ENCODE results near the gene PPAT. TPM values are rescaled to one million over a fixed set of nuclear protein-coding genes. Genes with fewer than 3 reads are reported as not detected.

The PPAT gene
- total and polyA plus RNA-seq, 2 experiments from 2014 or later: 63.0 to 96.8 TPM

DNA sequence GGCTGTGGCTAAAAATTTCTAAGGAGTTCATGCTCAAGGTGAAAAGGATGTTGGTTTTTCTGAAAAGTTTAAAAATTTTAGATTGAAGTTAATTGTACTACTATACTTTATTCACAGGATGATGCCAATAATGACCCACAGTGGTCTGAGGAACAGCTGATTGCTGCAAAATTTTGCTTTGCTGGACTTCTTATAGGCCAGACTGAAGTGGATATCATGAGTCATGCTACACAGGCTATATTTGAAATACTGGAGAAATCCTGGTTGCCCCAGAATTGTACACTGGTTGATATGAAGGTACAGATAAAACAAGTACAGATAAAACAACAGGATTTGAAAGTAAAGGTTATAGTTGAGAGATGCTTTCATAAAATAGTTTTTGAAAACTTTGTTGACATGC lies 12.9 kb upstream of the PPAT start:
- Histone ChIP-seq H3K36me3 (ENCODE audit: insufficient read depth) (peaks cover 98% of the 10 kb centered on the region), H3K4me2 (no peak overlapping the region), H2AFZ (no peak overlapping the region), H3K4me3 (no peak overlapping the region), H3K27ac (ENCODE audit: low read depth) (no peak overlapping the region), H3K9me2 (ENCODE audit: insufficient read depth) (no peaks in the 10 kb centered on the region), H3F3A (replicated peaks; ENCODE audit: low read depth) (no peaks in the 10 kb centered on the region), H3K4me1 (ENCODE audit: insufficient read depth) (no peaks in the 10 kb centered on the region), H4K20me1 (replicated peaks; ENCODE audit: insufficient read depth) (peaks cover 47% of the 10 kb centered on the region), H3K27me3 (ENCODE audit: insufficient read depth) (no peaks in the 10 kb centered on the region), H3K79me2 (replicated peaks; ENCODE audit: insufficient read depth) (peaks cover 86% of the 10 kb centered on the region)
- Mint-ChIP-seq H3K36me3 (ENCODE audit: low read depth) (peaks cover 97% of the 10 kb centered on the region), H3K4me1 (no peaks in the 10 kb centered on the region), H3K4me3 (no peak overlapping the region), H3K27me3 (ENCODE audit: insufficient read depth, low read depth, poor library complexity) (peaks cover 3% of the 10 kb centered on the region), H3K9me3 (no peaks in the 10 kb centered on the region), H3K27ac (no peak overlapping the region)
- ATAC-seq (no peak), DNase-seq (ENCODE audit: low spot score) (no peak)
- no peak for TF ChIP-seq JUNB (IDR thresholded peaks at IDR 0.05; ENCODE audit: unreplicated experiment)
- TF ChIP-seq ZNF331 (CRISPR knock-in tag; IDR thresholded peaks at IDR 0.05; ENCODE audit: low read depth): no peak
- TF ChIP-seq EZH2phosphoT487 (IDR thresholded peaks at IDR 0.05; ENCODE audit: unreplicated experiment): no peak
- TF ChIP-seq, protein P1, sequence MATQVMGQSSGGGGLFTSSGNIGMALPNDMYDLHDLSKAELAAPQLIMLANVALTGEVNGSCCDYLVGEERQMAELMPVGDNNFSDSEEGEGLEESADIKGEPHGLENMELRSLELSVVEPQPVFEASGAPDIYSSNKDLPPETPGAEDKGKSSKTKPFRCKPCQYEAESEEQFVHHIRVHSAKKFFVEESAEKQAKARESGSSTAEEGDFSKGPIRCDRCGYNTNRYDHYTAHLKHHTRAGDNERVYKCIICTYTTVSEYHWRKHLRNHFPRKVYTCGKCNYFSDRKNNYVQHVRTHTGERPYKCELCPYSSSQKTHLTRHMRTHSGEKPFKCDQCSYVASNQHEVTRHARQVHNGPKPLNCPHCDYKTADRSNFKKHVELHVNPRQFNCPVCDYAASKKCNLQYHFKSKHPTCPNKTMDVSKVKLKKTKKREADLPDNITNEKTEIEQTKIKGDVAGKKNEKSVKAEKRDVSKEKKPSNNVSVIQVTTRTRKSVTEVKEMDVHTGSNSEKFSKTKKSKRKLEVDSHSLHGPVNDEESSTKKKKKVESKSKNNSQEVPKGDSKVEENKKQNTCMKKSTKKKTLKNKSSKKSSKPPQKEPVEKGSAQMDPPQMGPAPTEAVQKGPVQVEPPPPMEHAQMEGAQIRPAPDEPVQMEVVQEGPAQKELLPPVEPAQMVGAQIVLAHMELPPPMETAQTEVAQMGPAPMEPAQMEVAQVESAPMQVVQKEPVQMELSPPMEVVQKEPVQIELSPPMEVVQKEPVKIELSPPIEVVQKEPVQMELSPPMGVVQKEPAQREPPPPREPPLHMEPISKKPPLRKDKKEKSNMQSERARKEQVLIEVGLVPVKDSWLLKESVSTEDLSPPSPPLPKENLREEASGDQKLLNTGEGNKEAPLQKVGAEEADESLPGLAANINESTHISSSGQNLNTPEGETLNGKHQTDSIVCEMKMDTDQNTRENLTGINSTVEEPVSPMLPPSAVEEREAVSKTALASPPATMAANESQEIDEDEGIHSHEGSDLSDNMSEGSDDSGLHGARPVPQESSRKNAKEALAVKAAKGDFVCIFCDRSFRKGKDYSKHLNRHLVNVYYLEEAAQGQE (IDR thresholded peaks at IDR 0.05; ENCODE audit: unreplicated experiment): no peak
- TF ChIP-seq STAT1 (IDR thresholded peaks at IDR 0.05; ENCODE audit: unreplicated experiment): no peak
- no peak for TF ChIP-seq CTCF (conservative IDR thresholded peaks at IDR 0.05; ENCODE audit: low read depth in 2 of 2)
- no peak for TF ChIP-seq POLR2AphosphoS5 (IDR thresholded peaks at IDR 0.05; ENCODE audit: low read depth)
- no peak for TF ChIP-seq CREB1 (CRISPR knock-in tag; IDR thresholded peaks at IDR 0.05; ENCODE audit: low read depth)
- no peak for TF ChIP-seq NANOG (IDR thresholded peaks at IDR 0.05; ENCODE audit: borderline replicate concordance)
- no peak for TF ChIP-seq EZH2 (IDR thresholded peaks at IDR 0.05; ENCODE audit: low read depth, unreplicated experiment)
- TF ChIP-seq, protein P2, sequence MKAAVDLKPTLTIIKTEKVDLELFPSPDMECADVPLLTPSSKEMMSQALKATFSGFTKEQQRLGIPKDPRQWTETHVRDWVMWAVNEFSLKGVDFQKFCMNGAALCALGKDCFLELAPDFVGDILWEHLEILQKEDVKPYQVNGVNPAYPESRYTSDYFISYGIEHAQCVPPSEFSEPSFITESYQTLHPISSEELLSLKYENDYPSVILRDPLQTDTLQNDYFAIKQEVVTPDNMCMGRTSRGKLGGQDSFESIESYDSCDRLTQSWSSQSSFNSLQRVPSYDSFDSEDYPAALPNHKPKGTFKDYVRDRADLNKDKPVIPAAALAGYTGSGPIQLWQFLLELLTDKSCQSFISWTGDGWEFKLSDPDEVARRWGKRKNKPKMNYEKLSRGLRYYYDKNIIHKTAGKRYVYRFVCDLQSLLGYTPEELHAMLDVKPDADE (IDR thresholded peaks at IDR 0.05): no peak

All from GM23338 (cell line).